RWPE2 (cell line): ENCODE data around the gene ACSF3.

Experiments used
- ATAC-seq: fragments of 200-7000 bp; cut with Tn5 transposase; 3 replicates; pipeline ENCODE4 v1.9.1; 2021; ENCODE audit warnings: low read depth
- DNase-seq: peaks from one replicate; pipeline ENCODE4 v3.0.0-alpha.2; 2020; ENCODE audit warnings: low spot score
- H3K27ac ChIP-seq: fragments of 450-650 bp; 2 replicates; pipeline ENCODE4 v1.5.1; 2017; ENCODE audit warnings: mild to moderate bottlenecking; ENCODE audit not compliant: poor library complexity, severe bottlenecking
- H3K27me3 ChIP-seq: fragments of 250-450 bp; sonication (Bioruptor Pico); 2 replicates; pipeline ENCODE4 v1.5.1; 2021; ENCODE audit warnings: mild to moderate bottlenecking, moderate library complexity; ENCODE audit not compliant: insufficient read depth, poor library complexity, severe bottlenecking
- H3K36me3 ChIP-seq: fragments of 250-450 bp; sonication (Bioruptor Pico); 2 replicates; pipeline ENCODE4 v1.5.1; 2020; ENCODE audit warnings: low read depth, mild to moderate bottlenecking, moderate library complexity
- H3K4me1 ChIP-seq: fragments of 250-450 bp; sonication (Bioruptor Pico); 2 replicates; pipeline ENCODE4 v1.5.1; 2021; ENCODE audit warnings: mild to moderate bottlenecking, moderate library complexity; ENCODE audit not compliant: insufficient read depth, poor library complexity, severe bottlenecking
- H3K4me3 ChIP-seq: fragments of 250-450 bp; sonication (Bioruptor Pico); 2 replicates; pipeline ENCODE4 v1.5.1; 2021; ENCODE audit warnings: mild to moderate bottlenecking, moderate library complexity; ENCODE audit not compliant: severe bottlenecking
- H3K9me3 ChIP-seq: fragments of 250-450 bp; sonication (Bioruptor Pico); 2 replicates; pipeline ENCODE4 v1.5.1; 2021; ENCODE audit warnings: mild to moderate bottlenecking, moderate library complexity; ENCODE audit not compliant: severe bottlenecking
- CTCF ChIP-seq: fragments of 450-650 bp; IDR thresholded peaks from one replicate; pipeline ENCODE4 v1.5.1; 2017; ENCODE audit warnings: mild to moderate bottlenecking, moderate library complexity; ENCODE audit not compliant: poor library complexity, severe bottlenecking

The ACSF3 gene

GRCh38 chr16:89138843-89139520 is 45.3 kb downstream of the ACSF3 start:
- H3K4me1 ChIP-seq: no peaks in the 10 kb centered on the region
- no peak for ATAC-seq
- H3K27me3 ChIP-seq: no peaks in the 10 kb centered on the region
- H3K9me3 ChIP-seq: no peaks in the 10 kb centered on the region
- peaks cover 3% of the 10 kb centered on the region for H3K36me3 ChIP-seq
- DNase-seq: peak; percentile 63
- TF ChIP-seq CTCF: no peak
- no peak overlapping the region for H3K4me3 ChIP-seq
- H3K27ac ChIP-seq: no peak overlapping the region

GRCh38 chr16:89139907-89140361 is 46.3 kb downstream of the ACSF3 start:
- Histone ChIP-seq H3K4me1 (no peaks in the 10 kb centered on the region), H3K36me3 (no peaks in the 10 kb centered on the region), H3K9me3 (no peaks in the 10 kb centered on the region), H3K4me3 (no peak overlapping the region), H3K27ac (no peak overlapping the region), H3K27me3 (no peaks in the 10 kb centered on the region)
- DNase-seq: peak; percentile 64
- no peak for TF ChIP-seq CTCF
- ATAC-seq: no peak

- Histone ChIP-seq H3K27me3 (no peaks in the 10 kb centered on the region), H3K27ac (no peak overlapping the region), H3K4me1 (no peaks in the 10 kb centered on the region), H3K9me3 (no peaks in the 10 kb centered on the region), H3K36me3 (no peaks in the 10 kb centered on the region), H3K4me3 (no peak overlapping the region)
- no peak for TF ChIP-seq CTCF
- ATAC-seq (no peak), DNase-seq (peak; percentile 49)
Observed at GRCh38 chr16:89140401-89140800, 46.7 kb downstream of the ACSF3 start.

GRCh38 chr16:89140981-89141883 is 47.6 kb downstream of the ACSF3 start:
- Histone ChIP-seq H3K4me1 (no peaks in the 10 kb centered on the region), H3K36me3 (peaks cover 6% of the 10 kb centered on the region; the same call in 1 of the 2 replicates), H3K9me3 (no peaks in the 10 kb centered on the region), H3K27me3 (no peaks in the 10 kb centered on the region), H3K4me3 (no peak overlapping the region), H3K27ac (no peak overlapping the region)
- no peak for TF ChIP-seq CTCF
- ATAC-seq (no peak), DNase-seq (peak; percentile 52)
